ENCODE measurements around the gene ALK.

GRCh38 chr2:29864988-29865387 is 56.4 kb downstream of the ALK start:
- TF ChIP-seq EZH2 (IDR thresholded peaks at IDR 0.05; ENCODE audit: borderline replicate concordance, low read length) (no peak), CTCF (IDR thresholded peaks at IDR 0.05; ENCODE audit: low read length) (no peak)
